Activated T-helper 9 cell treated with anti-CD3 and anti-CD28 coated beads, Interleukin-2, amount 50 U/mL, for 16 hours (primary cell): ENCODE data around the gene FREM1.

ENCODE experiments used
- DNase-seq: peaks from one replicate; pipeline ENCODE4 v3.0.0-alpha.2; 2020; ENCODE audit warnings: low read depth

The FREM1 gene

GRCh38 chr9:14756291-14756690 is 153.9 kb downstream of the FREM1 start:
- DNase-seq: no peak

- DNase-seq: no peak
Measured at GRCh38 chr9:14752871-14753270, 157.4 kb downstream of the FREM1 start.

- DNase-seq: no peak
Measured at GRCh38 chr9:14752271-14752670, 158.0 kb downstream of the FREM1 start.

- DNase-seq: no peak
Measured at GRCh38 chr9:14750821-14751220, 159.4 kb downstream of the FREM1 start.

- no peak for DNase-seq
Measured at GRCh38 chr9:14749741-14750211, 160.5 kb downstream of the FREM1 start.

- DNase-seq: no peak
Measured at GRCh38 chr9:14748373-14748772, 161.9 kb downstream of the FREM1 start.

- no peak for DNase-seq
Measured at GRCh38 chr9:14747111-14747510, 163.1 kb downstream of the FREM1 start.

GRCh38 chr9:14746626-14747025 is 163.6 kb downstream of the FREM1 start:
- DNase-seq: no peak

GRCh38 chr9:14744768-14745167 is 165.5 kb downstream of the FREM1 start:
- DNase-seq: no peak

GRCh38 chr9:14741369-14741768 is 168.9 kb downstream of the FREM1 start:
- no peak for DNase-seq

GRCh38 chr9:14733133-14733532 is 177.1 kb downstream of the FREM1 start:
- no peak for DNase-seq

- no peak for DNase-seq
Measured at GRCh38 chr9:14731294-14731981, 178.8 kb downstream of the FREM1 start.

- no peak for DNase-seq
Measured at GRCh38 chr9:14730461-14730898, 179.7 kb downstream of the FREM1 start.

GRCh38 chr9:14723301-14723700 is 186.9 kb downstream of the FREM1 start:
- DNase-seq: no peak

GRCh38 chr9:14722391-14723035 is 187.7 kb downstream of the FREM1 start, which contains the start of gene CER1:
Gene CER1, minus strand, starts transcription at chr9:14722733. Its CDS starts 61 bp downstream, at chr9:14722672.
- DNase-seq: no peak

GRCh38 chr9:14719231-14719923 is 190.9 kb downstream of the FREM1 start:
- no peak for DNase-seq

GRCh38 chr9:14715102-14715501 is 195.1 kb downstream of the FREM1 start:
- DNase-seq: no peak

- no peak for DNase-seq
Measured at GRCh38 chr9:14713187-14713767, 197.0 kb downstream of the FREM1 start.

- no peak for DNase-seq
Measured at GRCh38 chr9:14710804-14711203, 199.4 kb downstream of the FREM1 start.

- no peak for DNase-seq
Measured at GRCh38 chr9:14706530-14707140, 203.6 kb downstream of the FREM1 start.

- DNase-seq: no peak
Measured at GRCh38 chr9:14705079-14705478, 205.1 kb downstream of the FREM1 start.

- DNase-seq: no peak
Measured at GRCh38 chr9:14704281-14704680, 205.9 kb downstream of the FREM1 start.
